HG03097 (cell line): ENCODE measurements around the gene DNAJC30.
"Not testable (repeated sequence)": the region's sequence is repeated elsewhere in the genome, so short reads cannot be mapped to it uniquely, and the experiment has no call there.

Source experiments
- ATAC-seq: cut with Tn5 transposase; IDR thresholded peaks from one replicate; pipeline ENCODE4 v1.9.1; 2021; ENCODE audit not compliant: unreplicated experiment, low FRiP score

The DNAJC30 gene

DNA sequence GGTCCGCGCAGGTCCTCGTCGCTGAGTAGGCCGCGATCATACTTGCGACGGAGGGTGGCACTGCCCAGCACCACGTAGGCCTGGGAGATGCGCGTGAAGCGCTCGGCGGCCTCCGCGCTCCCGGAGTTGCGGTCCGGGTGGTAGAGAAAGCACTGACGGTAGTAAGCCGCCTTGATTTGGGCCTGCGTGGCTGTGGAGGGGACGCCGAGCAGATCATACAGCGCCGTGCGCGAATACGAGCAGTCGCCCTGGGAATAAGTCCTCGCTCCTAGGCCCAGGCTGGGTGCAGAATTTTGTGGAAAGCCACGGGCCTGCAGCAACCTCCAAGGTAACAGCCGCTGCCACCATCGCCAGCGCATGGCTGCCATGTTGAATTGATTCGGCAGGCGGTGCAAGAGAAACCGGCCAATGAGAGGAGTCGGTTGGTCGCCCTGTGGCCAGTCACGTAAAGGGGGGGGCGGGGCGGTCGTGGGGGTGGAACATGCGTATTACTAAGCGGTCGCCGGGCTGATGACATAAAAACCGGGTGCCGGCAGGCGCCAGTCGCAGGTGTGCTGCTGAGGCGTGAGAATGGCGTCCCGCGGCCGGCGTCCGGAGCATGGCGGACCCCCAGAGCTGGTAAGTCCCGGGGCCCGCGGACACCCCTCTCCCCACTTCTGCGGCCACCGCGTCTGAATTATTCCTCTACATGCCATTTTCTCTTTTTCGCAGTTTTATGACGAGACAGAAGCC lies at the start of gene DNAJC30, which contains the start of gene BUD23:
Gene DNAJC30 (minus strand): TSS at position 398 of the 732 bp plus-strand sequence. CDS start 30 bp downstream, at position 368.
Gene BUD23 (plus strand): TSS at position 542 of the 732 bp plus-strand sequence. CDS start 29 bp downstream, at position 571.
- ATAC-seq = peak; percentile 85

DNA sequence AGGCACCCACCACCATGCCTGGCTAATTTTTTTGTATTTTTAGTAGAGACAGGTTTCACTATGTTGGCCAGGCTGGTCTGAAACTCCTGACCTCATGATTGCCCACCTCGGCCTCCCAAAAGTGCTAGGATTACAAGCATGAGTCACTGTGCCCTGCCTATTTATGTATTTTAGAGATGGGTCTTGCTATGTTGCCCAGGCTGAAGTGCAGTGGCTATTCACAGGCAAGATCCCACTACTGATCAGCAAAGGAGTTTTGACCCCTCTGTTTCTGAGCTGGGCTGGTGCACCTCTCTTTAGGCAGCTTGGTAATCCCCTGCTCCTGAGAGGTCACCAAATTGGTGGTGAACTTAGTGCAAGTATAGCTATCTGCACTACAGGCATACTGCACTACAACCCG lies 49.1 kb upstream of the DNAJC30 start:
- ATAC-seq = no peak

DNA sequence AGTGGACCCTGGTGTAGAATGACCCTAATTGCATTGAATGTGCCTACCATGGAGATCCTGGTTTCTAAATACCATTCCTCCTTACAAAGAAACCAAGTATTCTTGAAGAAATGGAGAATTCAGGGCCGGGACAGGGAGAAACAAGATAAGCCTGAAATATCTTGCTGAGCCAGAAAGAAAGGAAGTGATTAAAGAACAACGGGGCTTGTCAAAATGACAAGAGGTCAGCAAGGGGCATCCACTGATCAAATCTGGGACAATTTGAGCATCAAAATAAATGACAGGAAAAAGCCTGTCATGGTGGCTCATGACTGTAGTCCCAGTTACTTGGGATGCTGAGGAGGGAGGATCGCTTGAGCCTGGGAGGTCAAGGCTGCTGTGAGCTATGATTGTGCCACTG lies 47.2 kb upstream of the DNAJC30 start:
- no peak for ATAC-seq

DNA sequence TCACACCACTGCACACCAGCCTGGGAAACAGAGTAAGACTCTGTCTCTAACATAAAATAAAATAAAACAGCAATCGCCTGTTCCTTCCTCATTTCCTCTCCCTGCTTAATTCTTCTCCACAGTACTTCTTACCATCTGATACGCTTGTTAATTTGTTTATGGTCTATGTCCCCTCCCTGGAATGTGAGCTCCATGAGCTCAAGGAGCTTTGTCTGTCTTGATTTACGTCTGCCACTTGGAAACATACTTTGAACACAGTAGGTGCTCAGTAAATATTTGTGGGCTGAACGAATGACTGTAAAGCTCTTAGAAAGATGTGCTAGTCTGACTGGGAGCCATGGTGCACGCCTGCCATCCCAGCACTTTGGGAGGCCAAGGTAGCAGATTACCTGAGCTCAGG lies 45.3 kb upstream of the DNAJC30 start:
- no peak for ATAC-seq

DNA sequence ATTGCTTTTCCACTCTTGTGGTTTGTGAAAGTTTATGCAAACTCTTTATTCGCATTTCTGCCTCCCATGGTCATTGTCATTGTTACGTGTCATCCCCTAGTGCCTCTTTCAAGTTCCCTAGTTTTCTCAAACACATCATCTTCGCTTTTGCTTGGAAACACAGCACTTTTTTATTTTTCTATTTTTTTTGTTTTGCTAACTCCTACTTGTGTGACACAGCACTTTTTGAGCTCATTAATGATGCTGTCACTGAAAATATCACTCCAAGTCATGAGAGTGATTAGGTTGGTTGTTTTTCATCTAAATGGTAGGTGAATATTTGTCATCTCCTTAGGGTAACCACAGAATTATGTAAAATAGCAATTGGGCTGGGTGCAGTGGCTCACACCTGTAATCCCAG lies 44.7 kb upstream of the DNAJC30 start:
- no peak for ATAC-seq

DNA sequence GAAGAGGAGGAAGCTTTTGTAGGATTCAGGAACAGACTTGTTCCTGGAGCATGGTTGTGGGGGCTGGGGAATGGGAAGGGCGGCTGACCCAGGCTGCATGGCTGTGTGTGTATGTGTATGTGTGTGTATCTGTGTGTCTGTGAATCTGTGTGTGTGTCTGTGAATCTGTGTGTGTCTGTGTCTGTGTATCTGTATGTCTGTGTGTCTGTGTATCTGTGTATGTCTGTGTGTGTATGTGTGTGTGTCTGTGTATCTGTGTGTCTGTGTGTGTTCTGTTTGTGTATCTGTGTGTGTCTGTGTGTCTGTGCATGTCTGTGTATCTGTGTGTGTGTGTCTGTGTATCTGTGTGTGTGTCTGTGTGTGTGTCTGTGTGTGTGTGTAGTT lies 42.8 kb upstream of the DNAJC30 start:
- peak; percentile 13 for ATAC-seq

DNA sequence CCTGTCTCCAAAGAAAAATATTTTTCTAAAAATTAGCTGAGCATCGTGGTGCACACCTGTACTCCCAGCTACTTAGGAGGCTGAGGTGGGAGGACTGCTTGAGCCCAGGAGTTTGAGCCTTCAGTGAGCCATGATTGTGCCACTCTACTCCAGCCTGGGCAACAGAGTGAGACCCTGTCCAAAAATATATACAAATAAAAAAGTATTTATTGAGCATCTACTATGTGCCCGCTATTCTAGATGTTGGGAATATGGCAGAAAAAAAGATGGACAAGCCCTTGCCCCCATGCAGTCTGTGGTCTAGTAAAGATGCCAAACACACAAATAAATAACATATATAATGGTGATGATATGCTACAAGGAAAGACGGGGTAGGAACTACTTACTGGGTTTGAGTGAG lies 40.6 kb upstream of the DNAJC30 start:
- no peak for ATAC-seq

DNA sequence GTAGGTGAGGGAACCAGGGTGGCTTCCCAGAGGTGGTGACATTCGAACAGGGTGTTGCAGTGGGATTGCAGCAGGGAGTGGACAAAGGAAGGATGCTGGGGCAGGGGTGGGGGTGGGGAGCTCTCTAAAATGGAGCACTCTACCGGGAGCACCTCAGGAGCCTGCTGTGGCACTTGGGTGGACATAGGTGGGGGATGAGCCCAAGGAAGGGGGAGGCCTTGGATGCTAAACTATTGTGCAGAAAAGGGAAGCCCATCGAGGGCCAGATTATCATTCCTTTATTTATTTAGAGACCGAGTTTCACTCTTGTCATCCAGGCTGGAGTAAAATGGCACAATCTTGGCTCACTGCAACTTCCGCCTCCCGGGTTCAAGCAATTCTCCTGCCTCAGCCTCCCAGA lies 39.5 kb upstream of the DNAJC30 start:
- no peak for ATAC-seq

DNA sequence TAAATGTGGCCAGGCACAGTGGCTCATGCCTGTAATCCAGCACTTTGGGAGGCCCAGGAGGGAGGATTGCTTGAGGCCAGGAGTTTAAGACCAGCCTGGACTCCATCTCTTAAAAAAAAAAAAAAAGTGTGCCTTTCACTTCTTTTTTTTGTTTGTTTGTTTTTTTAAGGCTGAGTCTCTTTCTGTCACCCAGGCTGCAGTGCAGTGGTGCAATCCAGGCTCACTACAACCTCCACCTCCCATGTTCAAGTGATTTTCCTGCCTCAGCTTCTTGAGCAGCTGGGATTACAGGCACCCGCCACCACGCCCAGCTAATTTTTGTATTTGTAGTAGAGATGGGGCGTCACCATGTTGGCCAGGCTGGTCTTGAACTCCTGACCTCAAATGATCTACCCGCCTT lies 38.9 kb upstream of the DNAJC30 start:
- ATAC-seq = not testable (repeated sequence)

DNA sequence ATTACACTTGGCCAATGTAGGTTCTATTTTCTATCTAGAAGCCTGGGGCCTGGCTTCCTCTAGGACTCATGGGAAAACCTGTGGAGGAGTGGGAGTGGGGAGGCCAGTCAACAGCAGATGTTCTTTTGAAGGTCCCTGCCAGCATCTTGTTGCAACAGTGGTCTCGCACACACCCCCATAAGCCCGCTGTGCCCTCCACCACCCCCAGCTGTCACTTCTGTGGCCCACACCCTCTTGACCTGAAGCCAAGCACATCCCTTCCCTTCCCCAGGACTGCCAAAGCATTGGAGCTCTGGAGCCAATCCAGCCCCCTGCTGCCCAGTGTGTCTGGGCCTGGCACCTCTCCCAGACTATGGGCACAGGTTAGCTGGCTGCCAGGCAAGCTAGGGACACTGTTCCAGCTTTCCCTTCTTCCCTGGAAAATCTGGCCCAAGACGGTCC lies 38.1 kb upstream of the DNAJC30 start:
- ATAC-seq = no peak

DNA sequence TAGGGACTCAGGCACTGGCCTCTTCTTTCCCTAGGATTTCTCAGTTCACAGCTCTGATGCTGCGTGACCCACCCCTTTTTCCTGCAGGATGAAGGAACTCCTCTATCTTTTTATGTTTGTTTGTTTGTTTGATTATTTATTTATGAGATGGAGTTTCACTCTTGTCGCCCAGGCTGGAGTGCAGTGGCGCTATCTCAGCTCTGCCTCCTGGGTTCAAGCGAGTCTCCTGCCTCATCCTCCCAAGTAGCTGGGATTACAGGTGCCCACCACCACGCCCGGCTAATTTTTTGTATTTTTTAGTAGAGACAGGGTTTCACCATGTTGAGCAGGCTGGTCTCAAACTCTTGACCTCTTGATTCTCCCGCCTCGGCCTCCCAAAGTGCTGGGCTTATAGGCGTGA lies 37.2 kb upstream of the DNAJC30 start:
- not testable (repeated sequence) for ATAC-seq

DNA sequence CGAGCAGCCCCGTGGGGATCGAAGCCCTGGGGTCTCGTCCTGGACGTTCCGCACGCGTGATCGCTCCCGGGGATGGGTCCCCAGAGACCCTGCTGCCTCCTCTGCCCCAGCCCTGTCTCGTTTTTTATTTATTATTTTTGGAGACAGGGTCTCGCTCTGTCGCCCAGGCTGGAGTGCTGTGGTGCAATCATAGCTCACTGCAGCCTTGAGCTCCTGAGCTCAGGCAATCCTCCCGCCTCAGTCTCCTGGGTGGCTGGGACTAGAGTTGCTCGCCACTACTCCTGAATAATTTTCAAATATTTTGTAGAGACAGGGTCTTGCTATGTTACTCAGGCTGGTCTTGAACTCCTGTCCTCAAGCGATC lies 36.5 kb upstream of the DNAJC30 start:
- ATAC-seq = no peak

DNA sequence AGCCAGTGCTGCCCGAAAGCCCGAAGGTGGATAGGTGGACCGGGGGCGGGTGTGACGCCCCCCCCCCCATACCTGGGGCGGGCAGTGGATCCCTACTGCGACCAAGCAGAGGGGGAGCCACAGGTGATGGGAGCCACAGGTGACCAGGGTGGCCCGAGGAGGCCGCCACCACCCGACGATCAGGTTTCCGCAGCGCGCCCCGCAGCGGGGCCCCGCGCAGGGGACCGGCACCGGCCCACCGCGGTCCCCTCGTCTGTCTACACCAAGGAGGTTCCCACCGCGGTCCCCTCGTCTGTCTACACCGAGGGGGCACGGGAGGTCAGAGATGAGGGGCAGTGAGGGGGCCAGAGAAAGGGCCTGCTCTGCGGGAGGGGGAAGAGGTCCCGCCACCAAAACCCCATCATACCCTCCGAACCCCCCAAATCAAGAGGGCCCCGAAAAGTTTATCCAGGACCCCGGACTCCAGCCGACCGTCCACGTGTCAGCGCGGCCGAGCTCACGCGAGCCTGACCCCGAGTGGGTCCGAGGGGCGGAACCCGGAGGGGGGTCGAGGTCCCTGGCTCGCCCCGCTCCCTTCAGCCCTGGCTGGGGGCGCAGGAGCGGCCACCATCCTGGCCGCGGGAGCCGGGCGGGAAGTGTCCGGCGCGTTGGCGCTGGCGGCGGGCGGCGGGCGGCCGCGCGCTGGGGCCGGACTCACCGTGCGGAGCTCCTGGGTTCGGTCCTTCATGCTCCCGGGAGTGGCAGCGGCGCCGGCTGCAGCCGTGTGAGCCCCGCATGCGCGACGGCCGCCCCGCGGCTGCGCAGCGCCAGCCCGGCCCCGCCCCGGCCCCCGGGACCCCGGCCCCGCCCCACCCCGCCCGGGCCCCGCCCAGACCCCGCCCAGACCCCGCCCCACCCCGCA lies 35.9 kb upstream of the DNAJC30 start, which contains the start of gene STX1A:
Gene STX1A (minus strand): TSS at position 765 of the 901 bp plus-strand sequence. CDS start 38 bp downstream, at position 727.
- ATAC-seq = peak; percentile 47

DNA sequence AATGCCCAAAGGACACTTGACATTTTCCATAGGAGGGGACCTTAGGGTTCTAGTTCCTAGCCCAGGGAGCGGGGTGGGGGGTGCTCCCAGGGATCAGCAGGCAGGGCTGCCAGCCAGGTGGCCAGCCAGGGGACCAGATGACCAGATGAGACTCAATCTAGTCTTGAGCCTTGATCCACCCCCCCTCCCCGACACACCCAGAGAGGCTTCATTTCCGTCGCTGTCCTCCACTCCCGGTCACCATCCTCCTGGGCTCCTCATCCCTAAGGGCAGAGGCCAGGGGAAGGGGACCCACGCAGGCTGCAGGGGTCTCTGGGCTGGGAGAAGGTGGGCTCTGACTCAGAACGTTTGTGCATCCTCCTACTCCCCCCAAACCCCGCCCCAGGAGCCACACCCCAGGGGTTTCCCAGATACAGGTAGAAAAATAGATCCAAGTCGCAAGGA lies 35.2 kb upstream of the DNAJC30 start:
- no peak for ATAC-seq

DNA sequence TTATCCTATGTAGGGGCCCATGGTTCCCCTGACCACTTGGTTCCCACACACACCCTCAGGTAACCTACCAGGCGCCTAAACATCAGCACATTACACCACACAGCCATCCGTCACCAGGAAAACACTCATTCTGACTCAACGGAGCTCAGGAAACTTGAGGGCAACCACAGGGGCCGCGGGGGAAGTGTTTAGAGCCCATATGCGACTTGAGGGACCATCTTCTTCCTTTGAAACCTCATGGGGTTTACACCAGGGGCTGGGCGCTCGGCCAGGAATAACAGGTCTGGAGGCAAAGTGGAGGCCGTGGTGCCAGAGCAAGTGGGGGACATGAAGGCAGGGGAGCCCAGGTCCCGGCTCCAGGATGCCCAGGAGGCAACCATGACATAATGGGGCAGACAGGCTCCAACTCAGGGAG lies 34.7 kb upstream of the DNAJC30 start:
- no peak for ATAC-seq

DNA sequence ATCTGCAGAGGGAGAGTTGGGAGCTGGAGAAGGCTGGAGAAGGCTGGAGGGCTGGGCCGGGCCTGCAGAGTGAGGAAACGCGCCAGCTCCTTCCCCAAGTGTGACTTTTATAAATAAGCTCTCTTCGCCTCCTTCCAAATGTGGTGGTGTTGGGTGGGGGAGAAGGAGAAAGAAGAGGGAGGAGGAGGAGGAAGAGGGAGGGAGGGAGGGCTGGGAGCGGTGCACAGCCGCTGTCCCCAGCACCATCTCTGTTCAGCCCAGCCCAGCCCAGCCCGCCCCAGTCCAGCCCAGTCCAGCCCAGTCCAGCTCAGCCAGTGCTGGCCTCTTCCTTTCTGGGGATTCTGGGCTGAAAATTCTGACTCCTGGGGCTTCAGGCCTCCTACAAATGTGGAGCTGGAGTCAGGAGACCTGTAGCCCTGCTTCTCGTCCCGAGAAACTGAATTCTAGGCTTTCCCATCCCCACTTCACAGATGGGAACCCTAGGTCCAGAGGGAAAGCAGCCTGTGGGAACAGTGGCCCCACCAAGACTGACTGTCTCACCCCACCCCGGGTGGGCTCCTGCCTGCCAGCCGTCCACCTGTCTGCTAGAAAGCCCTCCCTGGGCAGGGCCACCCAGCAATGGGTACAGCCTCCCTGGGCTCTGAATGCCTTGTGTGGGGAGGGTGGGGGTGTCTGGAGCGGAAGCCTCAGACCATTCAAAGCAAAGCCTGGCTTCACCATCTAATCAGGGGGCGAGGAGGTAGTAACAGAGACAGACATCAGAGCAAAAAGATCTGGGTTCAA lies 34.0 kb upstream of the DNAJC30 start:
- ATAC-seq = no peak

DNA sequence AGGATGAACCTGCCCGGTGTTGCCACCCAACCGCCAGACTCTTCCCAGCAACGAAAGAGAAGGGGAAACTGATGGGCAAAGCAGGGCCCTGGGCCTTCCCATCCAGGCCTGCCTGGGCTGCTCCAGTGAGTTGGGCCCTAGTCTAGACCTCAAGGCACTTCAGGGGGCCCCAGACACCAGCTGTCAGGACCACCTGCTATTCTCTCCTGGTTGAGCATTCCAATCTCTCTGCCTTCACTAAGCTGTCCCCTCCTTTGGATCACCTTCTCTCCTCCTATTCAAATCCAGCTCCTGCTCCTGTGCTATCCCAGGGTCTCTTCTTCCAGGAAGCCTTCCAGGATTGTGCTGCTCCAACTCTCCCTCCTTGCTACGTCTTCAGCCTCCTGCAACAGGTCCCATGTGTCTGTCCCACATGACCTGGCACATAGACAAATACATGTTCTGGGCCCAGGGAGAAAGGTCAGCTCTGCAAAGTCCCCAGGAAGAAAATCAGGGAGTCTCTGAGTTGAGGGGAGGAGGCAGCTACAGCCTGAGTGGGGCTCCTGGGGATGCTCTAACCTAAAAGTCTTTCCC lies 33.2 kb upstream of the DNAJC30 start:
- no peak for ATAC-seq

DNA sequence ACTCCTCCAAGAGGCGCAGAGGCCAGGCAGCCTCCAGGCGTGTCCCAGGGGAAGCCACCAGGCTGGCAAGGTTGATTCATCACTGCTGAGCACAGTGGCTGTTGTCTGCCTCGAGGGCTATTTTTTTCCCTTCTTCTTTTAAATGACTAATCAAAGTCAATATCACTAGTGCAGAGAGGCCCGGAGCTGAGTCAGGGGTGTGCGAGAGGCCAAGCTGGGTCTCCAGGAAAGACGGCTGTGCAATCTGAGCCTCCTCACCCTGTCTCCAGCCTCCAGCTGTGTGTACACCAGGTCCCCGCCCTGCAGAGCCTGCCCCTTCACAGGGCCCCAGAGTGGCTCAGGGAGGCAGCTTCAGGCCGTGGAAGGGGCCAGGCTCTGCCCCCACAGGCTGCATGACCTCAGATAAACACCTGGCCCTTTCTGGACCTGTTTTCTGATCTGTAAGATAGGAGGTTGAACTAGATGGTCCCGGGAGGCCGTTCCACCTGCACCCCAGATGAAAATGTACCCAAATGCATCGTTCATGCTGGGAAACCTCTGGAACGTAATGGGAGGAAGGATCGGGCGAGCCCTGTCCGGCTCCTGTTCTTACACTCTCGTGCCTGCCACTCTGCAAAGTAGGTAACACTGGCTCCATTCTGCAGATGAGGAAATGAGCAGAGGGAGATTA lies 32.5 kb upstream of the DNAJC30 start:
- ATAC-seq = no peak

DNA sequence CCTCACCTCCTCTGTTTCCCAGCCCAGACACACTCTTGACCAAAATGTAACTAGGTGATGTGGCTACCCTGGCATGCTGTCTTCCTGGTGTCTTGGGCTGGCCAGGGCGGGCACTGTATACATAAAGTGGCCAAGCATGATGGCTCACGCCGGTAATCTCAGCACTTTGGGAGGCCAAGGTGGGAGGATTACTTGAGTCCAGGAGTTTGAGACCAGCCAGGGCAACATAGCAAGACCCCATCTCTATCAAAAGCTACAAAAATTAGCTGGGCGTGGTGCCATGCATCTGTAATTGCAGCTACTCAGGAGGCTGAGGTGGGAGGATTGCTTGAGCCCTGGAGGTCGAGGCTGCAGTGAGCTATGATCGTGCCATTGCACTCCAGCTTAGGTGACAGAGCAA lies 30.1 kb upstream of the DNAJC30 start:
- not testable (repeated sequence) for ATAC-seq

DNA sequence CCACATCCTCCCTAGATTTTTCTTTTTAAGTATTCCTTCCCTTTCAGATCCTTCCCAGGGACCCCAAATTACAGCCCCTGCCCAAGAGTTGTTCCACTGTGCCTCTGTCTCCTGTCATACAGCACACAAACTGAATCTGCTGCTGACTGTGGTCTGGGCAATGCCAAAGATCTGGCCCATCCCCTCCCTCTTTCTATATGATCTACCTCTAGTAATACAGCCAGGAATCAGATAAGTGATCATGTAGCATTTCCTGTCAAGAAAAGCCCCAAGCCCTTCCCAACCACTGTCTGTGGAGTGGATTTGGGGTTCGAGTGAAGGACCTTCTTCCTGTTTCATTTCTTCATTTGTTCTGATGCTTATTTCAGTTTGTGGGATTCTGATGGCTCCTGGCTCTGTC lies 29.5 kb upstream of the DNAJC30 start:
- ATAC-seq = no peak
